Epithelial cell of esophagus (primary cell): ENCODE measurements around the gene THADA.

Experiments used
- DNase-seq: peaks from one replicate; pipeline ENCODE4 v3.0.0; 2010; ENCODE audit warnings: low read depth
- H3K4me3 ChIP-seq: 2 replicates; pipeline ENCODE4 v1.5.1; 2011; ENCODE audit warnings: mild to moderate bottlenecking, low read length, control low read depth
- TF ChIP-seq, protein P1 (sequence below): IDR thresholded peaks from 2 replicates; pipeline ENCODE4 v1.5.1; 2011; ENCODE audit warnings: low read depth, mild to moderate bottlenecking, low read length, control low read depth, inconsistent platforms; ENCODE audit not compliant: insufficient read depth; ENCODE audit errors: missing control alignments

Gene THADA

DNA sequence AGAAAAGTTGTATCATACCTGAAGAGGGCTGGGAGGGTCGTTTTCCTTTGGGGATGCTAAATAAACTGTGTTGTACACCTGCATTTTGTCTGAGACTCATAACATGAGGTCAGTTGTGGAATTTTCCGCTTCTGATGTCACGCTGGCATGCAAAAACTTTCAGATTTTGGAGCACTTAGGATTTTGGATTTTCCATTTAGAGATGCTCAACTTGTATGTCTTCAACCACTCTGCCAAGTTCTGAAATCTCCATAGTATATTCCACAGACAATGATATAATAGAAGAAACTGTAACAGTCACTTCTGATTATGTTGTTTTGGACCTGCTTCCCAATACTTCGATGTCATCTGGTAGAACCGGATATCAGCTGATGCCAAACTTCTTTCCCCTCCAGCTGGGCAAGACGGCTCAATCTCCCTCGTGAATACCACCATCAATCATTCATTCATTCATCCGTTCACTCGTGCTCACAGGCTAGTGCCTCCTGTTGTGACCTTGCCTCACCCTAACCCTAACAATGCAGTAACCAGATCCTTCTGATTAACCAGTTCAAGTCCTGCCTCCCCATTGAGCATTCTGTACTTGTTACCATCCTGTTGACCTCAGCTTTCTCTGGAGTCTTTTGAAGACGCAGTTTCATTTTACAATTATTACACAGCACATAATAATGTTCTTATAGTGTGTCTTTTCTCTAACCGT, 35.9 kb upstream of the THADA start:
- DNase-seq: no peak
- no peak overlapping the region for H3K4me3 ChIP-seq
- TF ChIP-seq, protein P1, sequence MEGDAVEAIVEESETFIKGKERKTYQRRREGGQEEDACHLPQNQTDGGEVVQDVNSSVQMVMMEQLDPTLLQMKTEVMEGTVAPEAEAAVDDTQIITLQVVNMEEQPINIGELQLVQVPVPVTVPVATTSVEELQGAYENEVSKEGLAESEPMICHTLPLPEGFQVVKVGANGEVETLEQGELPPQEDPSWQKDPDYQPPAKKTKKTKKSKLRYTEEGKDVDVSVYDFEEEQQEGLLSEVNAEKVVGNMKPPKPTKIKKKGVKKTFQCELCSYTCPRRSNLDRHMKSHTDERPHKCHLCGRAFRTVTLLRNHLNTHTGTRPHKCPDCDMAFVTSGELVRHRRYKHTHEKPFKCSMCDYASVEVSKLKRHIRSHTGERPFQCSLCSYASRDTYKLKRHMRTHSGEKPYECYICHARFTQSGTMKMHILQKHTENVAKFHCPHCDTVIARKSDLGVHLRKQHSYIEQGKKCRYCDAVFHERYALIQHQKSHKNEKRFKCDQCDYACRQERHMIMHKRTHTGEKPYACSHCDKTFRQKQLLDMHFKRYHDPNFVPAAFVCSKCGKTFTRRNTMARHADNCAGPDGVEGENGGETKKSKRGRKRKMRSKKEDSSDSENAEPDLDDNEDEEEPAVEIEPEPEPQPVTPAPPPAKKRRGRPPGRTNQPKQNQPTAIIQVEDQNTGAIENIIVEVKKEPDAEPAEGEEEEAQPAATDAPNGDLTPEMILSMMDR: no peak

DNA sequence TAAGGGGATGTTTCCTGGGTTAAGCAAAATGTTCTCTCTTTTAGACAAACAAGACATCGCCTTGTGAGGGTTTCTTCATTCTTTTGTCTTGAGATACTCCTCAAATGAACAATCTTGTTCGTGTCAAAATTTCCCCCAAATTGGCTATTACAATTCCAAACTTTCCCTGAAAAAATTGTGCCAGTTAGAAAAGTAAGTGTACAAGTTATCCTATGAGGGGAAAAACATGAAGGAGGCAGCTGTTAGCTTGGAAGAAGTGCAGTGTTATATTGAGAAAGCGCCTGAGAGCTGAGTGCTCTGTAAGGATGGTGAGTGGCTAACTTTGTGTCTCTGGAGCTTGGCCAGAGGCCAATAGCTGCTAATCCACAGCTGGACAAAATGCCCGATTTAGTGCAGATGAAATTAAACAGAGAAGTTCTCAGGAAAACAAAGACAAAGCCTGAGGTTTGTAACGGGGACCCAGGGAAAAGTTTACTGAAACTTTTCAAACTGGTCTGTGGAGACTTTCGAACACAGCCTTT, 27.2 kb upstream of the THADA start:
- TF ChIP-seq, protein P1: no peak
- no peak overlapping the region for H3K4me3 ChIP-seq
- no peak for DNase-seq

DNA sequence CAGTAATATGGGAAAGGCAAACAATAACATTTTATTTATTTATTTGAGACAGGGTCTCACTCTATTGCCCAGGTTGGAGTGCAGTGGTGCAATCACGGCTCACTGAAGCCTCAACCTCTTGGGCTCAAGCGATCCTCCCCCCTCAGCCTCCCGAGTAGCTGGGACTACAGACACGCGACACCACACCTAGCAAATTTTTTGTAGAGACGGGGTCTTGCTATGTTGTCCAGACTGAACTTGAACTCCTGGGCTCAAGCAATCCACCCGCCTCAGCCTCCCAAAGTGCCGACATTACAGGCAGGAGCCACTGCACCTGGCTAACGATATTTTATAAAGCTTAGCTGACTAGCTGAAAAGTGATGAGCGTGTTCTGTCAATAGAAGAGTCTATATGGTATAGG, 23.7 kb upstream of the THADA start:
- DNase-seq: no peak
- TF ChIP-seq, protein P1: no peak
- H3K4me3 ChIP-seq: no peak overlapping the region

DNA sequence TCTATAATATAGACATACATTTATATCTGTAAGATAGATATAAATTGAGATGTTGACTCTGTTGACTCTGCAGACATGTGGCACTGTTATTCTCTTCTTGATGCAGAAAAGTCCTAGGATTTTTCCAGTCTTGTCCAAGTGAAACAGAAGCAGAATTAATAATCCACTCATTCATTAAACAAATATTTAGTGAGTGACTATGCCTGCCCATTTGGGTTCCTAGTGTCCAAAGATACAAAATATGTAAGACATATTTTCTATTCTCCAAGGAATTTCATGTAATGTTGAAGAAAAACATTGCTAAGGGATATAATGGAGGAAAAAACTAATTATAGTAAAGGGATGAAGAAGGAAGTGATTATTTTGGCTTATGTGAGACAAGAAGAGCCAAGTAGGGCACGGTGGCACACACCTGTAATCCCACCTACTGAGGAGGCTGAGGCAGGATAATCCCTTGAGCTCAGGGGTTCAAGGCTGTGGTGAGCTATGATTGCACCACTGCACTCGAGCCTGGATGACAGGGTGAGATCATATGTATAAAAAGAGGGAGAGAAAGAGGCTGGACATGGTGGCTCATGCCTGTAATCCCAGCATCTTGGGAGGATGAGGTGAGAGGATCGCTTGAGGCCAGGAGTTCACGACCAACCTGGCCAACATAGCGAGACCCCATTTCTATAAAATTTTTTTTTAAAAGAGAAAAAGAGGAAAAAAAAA, 21.3 kb upstream of the THADA start:
- DNase-seq: no peak
- no peak overlapping the region for H3K4me3 ChIP-seq
- TF ChIP-seq, protein P1: no peak

DNA sequence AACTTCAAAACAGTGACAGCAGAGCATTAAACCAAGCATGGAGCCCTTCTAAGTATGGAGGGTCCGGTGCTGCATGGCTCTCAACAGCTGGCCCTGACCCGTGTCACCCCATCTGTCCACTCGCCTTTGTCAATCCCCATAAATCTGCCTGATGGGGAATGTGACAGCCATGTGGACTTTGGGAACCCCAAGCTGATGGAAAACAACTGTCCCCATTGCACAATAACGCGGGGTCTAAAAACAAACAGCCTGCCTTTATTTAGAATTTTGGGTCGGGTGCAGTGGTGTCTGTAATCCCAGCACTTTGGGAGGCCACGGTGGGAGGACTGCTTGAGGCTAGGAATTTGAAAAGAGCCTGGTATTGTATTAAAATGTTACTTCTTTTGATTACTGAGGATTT, 17.1 kb upstream of the THADA start:
- no peak overlapping the region for H3K4me3 ChIP-seq
- TF ChIP-seq, protein P1: no peak
- DNase-seq: no peak

DNA sequence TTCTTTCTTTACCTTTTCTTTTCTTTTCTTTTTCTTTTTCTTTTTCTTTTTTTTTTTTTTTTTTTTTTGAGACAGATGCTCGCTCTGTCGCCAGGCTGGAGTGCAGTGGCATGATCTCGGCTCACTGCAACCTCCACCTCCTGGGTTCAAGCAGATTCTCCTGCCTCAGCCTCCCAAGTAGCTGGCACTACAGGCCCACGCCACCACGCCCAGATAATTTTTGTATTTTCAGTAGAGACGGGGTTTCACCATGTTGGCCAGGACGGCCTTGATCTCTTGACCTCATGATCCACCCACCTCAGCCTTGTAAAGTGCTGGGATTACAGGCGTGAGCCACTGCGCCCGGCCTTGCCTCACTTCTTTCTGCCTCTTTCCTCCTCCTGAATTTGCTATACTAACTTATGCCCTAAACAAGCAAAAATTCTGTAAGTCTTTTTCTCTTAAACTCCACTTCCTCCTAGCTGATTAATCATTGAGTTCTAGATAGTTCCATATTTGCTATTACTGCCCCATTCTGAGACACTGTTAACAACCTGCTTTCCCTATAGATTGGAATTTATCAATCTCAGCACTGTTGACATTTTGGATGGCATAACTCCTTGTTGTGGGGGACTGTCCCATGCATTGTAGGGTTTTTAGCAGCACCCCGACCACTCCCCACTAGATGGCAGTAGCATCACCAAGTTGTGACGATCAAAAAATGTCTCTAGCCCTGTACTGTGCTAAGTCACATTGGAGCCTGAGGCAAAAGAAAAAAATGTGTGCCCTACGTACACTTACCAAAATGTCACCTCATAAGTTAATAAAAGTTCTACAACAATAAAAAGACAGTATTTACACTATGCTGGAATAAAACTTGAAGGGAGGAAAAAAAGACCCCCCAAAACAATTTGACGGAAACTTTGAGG, 16.4 kb upstream of the THADA start:
- H3K4me3 ChIP-seq: no peak overlapping the region
- DNase-seq: peak; percentile 74
- TF ChIP-seq, protein P1: peak; percentile 94
